ENCODE data around the gene CATSPERD.

DNA sequence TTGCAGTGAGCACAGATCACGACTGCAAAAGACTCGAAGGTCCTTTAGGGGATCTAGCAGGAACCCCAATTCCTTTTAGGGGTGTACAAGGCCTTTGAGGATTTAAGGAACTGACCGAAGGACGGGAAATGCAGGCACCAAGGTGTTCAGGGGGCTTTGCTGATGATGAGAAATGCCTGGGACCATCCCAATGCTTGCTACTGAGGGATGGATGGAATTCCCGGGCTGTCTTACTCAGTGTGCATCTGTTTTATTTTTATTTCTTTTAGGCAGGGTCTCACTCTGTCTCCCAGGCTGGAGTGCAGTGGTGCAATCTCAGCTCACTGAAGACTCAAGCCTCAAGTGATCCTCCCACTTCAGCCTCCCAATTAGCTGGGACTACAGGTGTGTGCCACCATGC lies 52.8 kb downstream of the CATSPERD start:
- TF ChIP-seq POLR2A (IDR thresholded peaks at IDR 0.05), result no peak
- TF ChIP-seq, protein P1, sequence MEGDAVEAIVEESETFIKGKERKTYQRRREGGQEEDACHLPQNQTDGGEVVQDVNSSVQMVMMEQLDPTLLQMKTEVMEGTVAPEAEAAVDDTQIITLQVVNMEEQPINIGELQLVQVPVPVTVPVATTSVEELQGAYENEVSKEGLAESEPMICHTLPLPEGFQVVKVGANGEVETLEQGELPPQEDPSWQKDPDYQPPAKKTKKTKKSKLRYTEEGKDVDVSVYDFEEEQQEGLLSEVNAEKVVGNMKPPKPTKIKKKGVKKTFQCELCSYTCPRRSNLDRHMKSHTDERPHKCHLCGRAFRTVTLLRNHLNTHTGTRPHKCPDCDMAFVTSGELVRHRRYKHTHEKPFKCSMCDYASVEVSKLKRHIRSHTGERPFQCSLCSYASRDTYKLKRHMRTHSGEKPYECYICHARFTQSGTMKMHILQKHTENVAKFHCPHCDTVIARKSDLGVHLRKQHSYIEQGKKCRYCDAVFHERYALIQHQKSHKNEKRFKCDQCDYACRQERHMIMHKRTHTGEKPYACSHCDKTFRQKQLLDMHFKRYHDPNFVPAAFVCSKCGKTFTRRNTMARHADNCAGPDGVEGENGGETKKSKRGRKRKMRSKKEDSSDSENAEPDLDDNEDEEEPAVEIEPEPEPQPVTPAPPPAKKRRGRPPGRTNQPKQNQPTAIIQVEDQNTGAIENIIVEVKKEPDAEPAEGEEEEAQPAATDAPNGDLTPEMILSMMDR (IDR thresholded peaks at IDR 0.05), result no peak
